Mononuclear cell (primary cell): ENCODE measurements around the gene CACNA1H. TPM values are rescaled to one million over a fixed set of nuclear protein-coding genes. Genes with fewer than 3 reads are reported as not detected.
"Not testable (repeated sequence)": the region's sequence is repeated elsewhere in the genome, so short reads cannot be mapped to it uniquely, and the experiment has no call there.

ENCODE experiments used
- H3K27me3 ChIP-seq: 2 replicates; pipeline ENCODE4 v1.6.0; 2011; ENCODE audit warnings: low read length, control low read depth; ENCODE audit not compliant: insufficient read depth
- H3K4me1 ChIP-seq: 2 replicates; pipeline ENCODE4 v1.5.1; 2011; ENCODE audit warnings: mild to moderate bottlenecking, low read length, control low read depth; ENCODE audit not compliant: insufficient read depth
- H3K4me3 ChIP-seq: 2 replicates; pipeline ENCODE4 v1.5.1; 2011; ENCODE audit warnings: mild to moderate bottlenecking, low read length, moderate library complexity
- H3K9me3 ChIP-seq: 2 replicates; pipeline ENCODE4 v1.5.1; 2011; ENCODE audit warnings: low read depth, mild to moderate bottlenecking, control low read depth, low read length
- total RNA-seq: library from RNA; depleted of rRNA; stranded (reverse); fragments of >200 nt; gene quantifications from one replicate; pipeline ENCODE4 v1.2.3, GENCODE V29; 2012

CACNA1H gene
- total RNA-seq, 1 donor: 0.52 TPM

- H3K9me3 ChIP-seq: no peaks in the 10 kb centered on the region
- no peaks in the 10 kb centered on the region for H3K4me1 ChIP-seq
- no peaks in the 10 kb centered on the region for H3K27me3 ChIP-seq
- no peak overlapping the region for H3K4me3 ChIP-seq
These were observed 40.4 kb downstream of the CACNA1H start for GRCh38 chr16:1193143-1193824.

GRCh38 chr16:1193825-1194581 is 41.1 kb downstream of the CACNA1H start:
- no peaks in the 10 kb centered on the region for H3K9me3 ChIP-seq
- no peak overlapping the region for H3K4me3 ChIP-seq
- no peaks in the 10 kb centered on the region for H3K27me3 ChIP-seq
- H3K4me1 ChIP-seq: no peaks in the 10 kb centered on the region

GRCh38 chr16:1194665-1195392 is 41.9 kb downstream of the CACNA1H start:
- H3K27me3 ChIP-seq: no peaks in the 10 kb centered on the region
- H3K4me1 ChIP-seq: no peaks in the 10 kb centered on the region
- no peaks in the 10 kb centered on the region for H3K9me3 ChIP-seq
- H3K4me3 ChIP-seq: no peak overlapping the region

GRCh38 chr16:1195393-1195666 is 42.4 kb downstream of the CACNA1H start:
- no peaks in the 10 kb centered on the region for H3K4me1 ChIP-seq
- H3K4me3 ChIP-seq: no peak overlapping the region
- no peaks in the 10 kb centered on the region for H3K27me3 ChIP-seq
- no peaks in the 10 kb centered on the region for H3K9me3 ChIP-seq

- Histone ChIP-seq H3K27me3 (no peaks in the 10 kb centered on the region), H3K4me1 (no peaks in the 10 kb centered on the region), H3K9me3 (no peaks in the 10 kb centered on the region), H3K4me3 (no peak overlapping the region)
These were observed 43.6 kb downstream of the CACNA1H start for GRCh38 chr16:1196494-1196893.

- H3K9me3 ChIP-seq: no peaks in the 10 kb centered on the region
- H3K27me3 ChIP-seq: no peaks in the 10 kb centered on the region
- H3K4me3 ChIP-seq: no peak overlapping the region
- no peaks in the 10 kb centered on the region for H3K4me1 ChIP-seq
These were observed 44.4 kb downstream of the CACNA1H start for GRCh38 chr16:1197237-1197866.

GRCh38 chr16:1198194-1198593 is 45.3 kb downstream of the CACNA1H start:
- H3K27me3 ChIP-seq: no peaks in the 10 kb centered on the region
- no peak overlapping the region for H3K4me3 ChIP-seq
- no peaks in the 10 kb centered on the region for H3K9me3 ChIP-seq
- no peaks in the 10 kb centered on the region for H3K4me1 ChIP-seq

GRCh38 chr16:1198671-1199346 is 45.9 kb downstream of the CACNA1H start:
- H3K4me1 ChIP-seq, H3K4me3 ChIP-seq, H3K27me3 ChIP-seq, H3K9me3 ChIP-seq: not testable (repeated sequence)

GRCh38 chr16:1199347-1200013 is 46.6 kb downstream of the CACNA1H start:
- Histone ChIP-seq H3K27me3 (no peaks in the 10 kb centered on the region), H3K4me3 (no peak overlapping the region), H3K4me1 (no peaks in the 10 kb centered on the region), H3K9me3 (no peaks in the 10 kb centered on the region)

- Histone ChIP-seq H3K9me3 (no peaks in the 10 kb centered on the region), H3K4me1 (no peaks in the 10 kb centered on the region), H3K4me3 (no peak overlapping the region), H3K27me3 (no peaks in the 10 kb centered on the region)
These were observed 47.2 kb downstream of the CACNA1H start for GRCh38 chr16:1200014-1200627.

GRCh38 chr16:1201444-1201843 is 48.5 kb downstream of the CACNA1H start:
- H3K27me3 ChIP-seq: no peaks in the 10 kb centered on the region
- no peak overlapping the region for H3K4me3 ChIP-seq
- no peaks in the 10 kb centered on the region for H3K4me1 ChIP-seq
- no peaks in the 10 kb centered on the region for H3K9me3 ChIP-seq

GRCh38 chr16:1202274-1202673 is 49.4 kb downstream of the CACNA1H start:
- Histone ChIP-seq H3K4me1 (no peaks in the 10 kb centered on the region), H3K4me3 (no peak overlapping the region), H3K9me3 (no peaks in the 10 kb centered on the region), H3K27me3 (no peaks in the 10 kb centered on the region)

- Histone ChIP-seq H3K4me3 (no peak overlapping the region), H3K27me3 (no peaks in the 10 kb centered on the region), H3K4me1 (no peaks in the 10 kb centered on the region), H3K9me3 (no peaks in the 10 kb centered on the region)
These were observed 52.0 kb downstream of the CACNA1H start for GRCh38 chr16:1204933-1205332.

- no peak overlapping the region for H3K4me3 ChIP-seq
- H3K9me3 ChIP-seq: no peaks in the 10 kb centered on the region
- no peaks in the 10 kb centered on the region for H3K4me1 ChIP-seq
- H3K27me3 ChIP-seq: no peaks in the 10 kb centered on the region
These were observed 53.4 kb downstream of the CACNA1H start for GRCh38 chr16:1206326-1206725.
